ENCODE data around the gene KDM8. TPM values are rescaled to one million over a fixed set of nuclear protein-coding genes. Genes with fewer than 3 reads are reported as not detected.

KDM8 gene
- total RNA-seq, 1 donor from 2014 or later: 9.9 TPM

GRCh38 chr16:27239906-27240655 lies 36.8 kb downstream of the KDM8 start:
- no peak overlapping the region for H3K4me3 ChIP-seq (ENCODE audit: low read depth, low read length)
- no peak for DNase-seq (ENCODE audit: low read depth)
- H3K27me3 ChIP-seq (ENCODE audit: control insufficient read depth, insufficient read depth, low read length): no peaks in the 10 kb centered on the region
- no peak for TF ChIP-seq CTCF (IDR thresholded peaks at IDR 0.05; ENCODE audit: insufficient read depth, low read length, poor library complexity, severe bottlenecking)
- H3K36me3 ChIP-seq (ENCODE audit: control insufficient read depth, insufficient read depth, low read length): no peaks in the 10 kb centered on the region

- no peak overlapping the region for H3K4me3 ChIP-seq (ENCODE audit: low read depth, low read length)
- no peaks in the 10 kb centered on the region for H3K36me3 ChIP-seq (ENCODE audit: control insufficient read depth, insufficient read depth, low read length)
- DNase-seq (ENCODE audit: low read depth): no peak
- no peaks in the 10 kb centered on the region for H3K27me3 ChIP-seq (ENCODE audit: control insufficient read depth, insufficient read depth, low read length)
- TF ChIP-seq CTCF (IDR thresholded peaks at IDR 0.05; ENCODE audit: insufficient read depth, low read length, poor library complexity, severe bottlenecking): no peak
Observed at GRCh38 chr16:27240948-27241531, 37.7 kb downstream of the KDM8 start.

- no peak overlapping the region for H3K4me3 ChIP-seq (ENCODE audit: low read depth, low read length)
- DNase-seq (ENCODE audit: low read depth): no peak
- H3K36me3 ChIP-seq (ENCODE audit: control insufficient read depth, insufficient read depth, low read length): no peaks in the 10 kb centered on the region
- no peaks in the 10 kb centered on the region for H3K27me3 ChIP-seq (ENCODE audit: control insufficient read depth, insufficient read depth, low read length)
- TF ChIP-seq CTCF (IDR thresholded peaks at IDR 0.05; ENCODE audit: insufficient read depth, low read length, poor library complexity, severe bottlenecking): no peak
Observed at GRCh38 chr16:27241658-27242057, 38.3 kb downstream of the KDM8 start.

- Histone ChIP-seq H3K27me3 (ENCODE audit: control insufficient read depth, insufficient read depth, low read length) (no peaks in the 10 kb centered on the region), H3K4me3 (ENCODE audit: low read depth, low read length) (no peak overlapping the region), H3K36me3 (ENCODE audit: control insufficient read depth, insufficient read depth, low read length) (no peaks in the 10 kb centered on the region)
- TF ChIP-seq CTCF (IDR thresholded peaks at IDR 0.05; ENCODE audit: insufficient read depth, low read length, poor library complexity, severe bottlenecking): no peak
- no peak for DNase-seq (ENCODE audit: low read depth)
Observed at GRCh38 chr16:27242398-27242797, 39.1 kb downstream of the KDM8 start.

- peak; percentile 75 for DNase-seq (ENCODE audit: low read depth)
- Histone ChIP-seq H3K4me3 (ENCODE audit: low read depth, low read length) (no peak overlapping the region), H3K36me3 (ENCODE audit: control insufficient read depth, insufficient read depth, low read length) (no peaks in the 10 kb centered on the region), H3K27me3 (ENCODE audit: control insufficient read depth, insufficient read depth, low read length) (no peaks in the 10 kb centered on the region)
- TF ChIP-seq CTCF (IDR thresholded peaks at IDR 0.05; ENCODE audit: insufficient read depth, low read length, poor library complexity, severe bottlenecking): no peak
Observed at GRCh38 chr16:27242868-27243590, 39.7 kb downstream of the KDM8 start.
